GM12878 (cell line): ENCODE results near the gene HNF4A. TPM values are rescaled to one million over a fixed set of nuclear protein-coding genes. Genes with fewer than 3 reads are reported as not detected.

Experiments
- ATAC-seq: fragments of 200-7000 bp; cut with Tn5 transposase; 3 replicates; pipeline ENCODE4 v1.9.1; 2020; ENCODE audit warnings: mild to moderate bottlenecking, moderate library complexity
- BruUV-seq: library from RNA; stranded (reverse); fragments of 400-500 nt; replicated peaks from 2 replicates; lab custom pipeline; 2021; lab: Mats Ljungman, UMichigan
- CTCF ChIA-PET: fragments of 300-600 bp; sonication (Branson Sonifier 250); formaldehyde crosslinking; extraction: SDS; loops from one replicate; lab custom pipeline; 2021; ENCODE audit warnings: inconsistent platforms; lab: Yijun Ruan, JAX
- POLR2A ChIA-PET: fragments of 350-600 bp; formaldehyde crosslinking; extraction: SDS; loops from one replicate; lab custom pipeline; 2021; ENCODE audit warnings: inconsistent platforms; lab: Charles Lee
- RAD21 ChIA-PET: fragments of 300-600 bp; sonication (Branson Sonifier 250); formaldehyde crosslinking; loops from one replicate; lab custom pipeline; 2023; ENCODE audit warnings: antibody characterized with exemption; ENCODE audit not compliant: unreplicated experiment; lab: Charles Lee
- SMC1A ChIA-PET: fragments of 300-600 bp; sonication (Branson Sonifier 250); formaldehyde crosslinking; loops from one replicate; lab custom pipeline; 2023; ENCODE audit not compliant: unreplicated experiment, uncharacterized antibody; lab: Charles Lee
- DNase-seq: peaks from one replicate; pipeline ENCODE4 v3.0.0-alpha.2; 2011; ENCODE audit warnings: low read depth, low spot score
- FAIRE-seq: peaks from 3 replicates; lab custom pipeline; 2011; peaks lifted over from hg19 to GRCh38; lab: Jason Lieb, UNC
- H2AFZ ChIP-seq: 2 replicates; pipeline ENCODE4 v1.6.0; 2011; ENCODE audit warnings: low read depth, low read length, control low read depth; ENCODE audit not compliant: control insufficient read depth
- H3K27ac ChIP-seq: 2 replicates; pipeline ENCODE4 v1.5.1; 2011; ENCODE audit warnings: control low read depth; ENCODE audit not compliant: control insufficient read depth, insufficient read depth
- H3K27me3 ChIP-seq, 2 experiments: replicated peaks in 1 of 2; 2 replicates each; pipeline versions ENCODE4 v1.6.0 to v1.6.1; 2011; ENCODE audit warnings: low read length in 1 of 2; ENCODE audit not compliant: control insufficient read depth in 2 of 2, insufficient read depth in 2 of 2
- H3K36me3 ChIP-seq, 2 experiments: 2 replicates each; pipeline ENCODE4 v1.5.1; 2011; ENCODE audit warnings: low read length in 1 of 2; ENCODE audit not compliant: control insufficient read depth in 2 of 2, insufficient read depth in 2 of 2
- H3K4me1 ChIP-seq: 2 replicates; pipeline ENCODE4 v1.6.1; 2011; ENCODE audit warnings: mild to moderate bottlenecking, low read length, moderate library complexity, mixed read lengths; ENCODE audit not compliant: control insufficient read depth, insufficient read depth
- H3K4me2 ChIP-seq: 2 replicates; pipeline ENCODE4 v1.6.0; 2011; ENCODE audit warnings: control low read depth; ENCODE audit not compliant: control insufficient read depth, insufficient read depth
- H3K4me3 ChIP-seq: fragments of 200-600 bp; sonication (generic); 2 replicates; pipeline ENCODE4 v1.5.1; 2016
- H3K79me2 ChIP-seq: 2 replicates; pipeline ENCODE4 v1.6.0; 2011; ENCODE audit warnings: low read length; ENCODE audit not compliant: control insufficient read depth, insufficient read depth
- H3K9ac ChIP-seq: 2 replicates; pipeline ENCODE4 v1.8.0; 2011; ENCODE audit warnings: low read length, control low read depth, mixed read lengths; ENCODE audit not compliant: control insufficient read depth, insufficient read depth
- H3K9me3 ChIP-seq: replicated peaks from 3 replicates; pipeline ENCODE4 v1.5.1; 2011; ENCODE audit warnings: mild to moderate bottlenecking, low read length; ENCODE audit not compliant: control insufficient read depth, insufficient read depth
- H4K20me1 ChIP-seq: 2 replicates; pipeline ENCODE4 v1.6.0; 2011; ENCODE audit not compliant: control insufficient read depth, insufficient read depth
- PAX5 ChIP-seq: IDR thresholded peaks from 2 replicates; pipeline ENCODE4 v1.6.1; 2011; ENCODE audit warnings: low read depth, low read length, borderline replicate concordance
- SIN3A ChIP-seq: IDR thresholded peaks from 2 replicates; pipeline ENCODE4 v1.6.1; 2012; ENCODE audit warnings: low read depth, low read length, improper control_type of control experiment
- STAT1 ChIP-seq: fragments of 450-650 bp; conservative IDR thresholded peaks from 2 replicates; pipeline ENCODE4 v1.6.1; 2014; ENCODE audit warnings: antibody characterized with exemption, mild to moderate bottlenecking
- ZNF384 ChIP-seq: IDR thresholded peaks from 2 replicates; pipeline ENCODE4 v1.6.1; 2012; ENCODE audit warnings: low read depth, mild to moderate bottlenecking, low read length, improper control_type of control experiment, borderline replicate concordance
- WGBS: methylation state at CpG from one replicate; pipeline ENCODE4 v1.1.6; 2016; ENCODE audit warnings: low lambda C conversion rate; ENCODE audit not compliant: insufficient replicate concordance, insufficient coverage; ENCODE audit errors: missing lambda C conversion rate; 5-methylcytosine and 5-hydroxymethylcytosine counted together
- in situ Hi-C: fragments of 300-500 bp; cut with MboI; formaldehyde crosslinking; loops from 9 replicates; pipeline ENCODE4 v1.14.3; 2018; ENCODE audit warnings: mixed read lengths
- intact Hi-C: fragments of 100-400 bp; cut with micrococcal nuclease; formaldehyde crosslinking; loops from one replicate; pipeline ENCODE4 v1.14.2; 2022; ENCODE audit not compliant: unreplicated experiment
- polyA plus RNA-seq, 11 experiments: library from polyadenylated mRNA; depleted of rRNA in 4 of 11; unstranded in 6 of 11; stranded (reverse) in 5 of 11; fragments of >200 nt; fragmentation: Nextera tagmentation in 4 of 11; fragmentation: Illumina TruSeq in 1 of 11; extraction: Ambion mirVana in 4 of 11; extraction: Trizol in 1 of 11; gene quantifications; 1 replicate in 1 of 11; 2 replicates in 10 of 11; pipeline versions ENCODE4 v1.2.1 to v1.2.3, GENCODE V29; 2011 to 2016; ENCODE audit warnings: inconsistent platforms in 2 of 11, missing spikeins in 2 of 11, low read depth in 1 of 11
- total RNA-seq, 4 experiments: library from RNA; depleted of rRNA in 3 of 4; stranded (reverse); fragments of >200 nt in 3 of 4; fragmentation: Illumina TruSeq in 1 of 4; extraction: Trizol in 1 of 4; gene quantifications; 2 replicates each; pipeline versions ENCODE4 v1.2.1 to v1.2.3, GENCODE V29; 2013 to 2021
- TF ChIP-seq, protein P1 (sequence below): fragments of 450-650 bp; IDR thresholded peaks from 2 replicates; pipeline ENCODE4 v1.6.1; 2017; ENCODE audit warnings: mild to moderate bottlenecking, moderate library complexity
- TF ChIP-seq, protein P2 (sequence below): fragments of 450-650 bp; IDR thresholded peaks from 2 replicates; pipeline ENCODE4 v1.6.1; 2017; ENCODE audit warnings: mild to moderate bottlenecking, low read depth, inconsistent platforms; ENCODE audit not compliant: poor library complexity, severe bottlenecking

HNF4A gene
- total and polyA plus RNA-seq, 10 of the 15 experiments (the other 5 are each of a cell fraction or from before 2014, with no cell fraction given): 0.21 TPM; not detected in 9

DNA sequence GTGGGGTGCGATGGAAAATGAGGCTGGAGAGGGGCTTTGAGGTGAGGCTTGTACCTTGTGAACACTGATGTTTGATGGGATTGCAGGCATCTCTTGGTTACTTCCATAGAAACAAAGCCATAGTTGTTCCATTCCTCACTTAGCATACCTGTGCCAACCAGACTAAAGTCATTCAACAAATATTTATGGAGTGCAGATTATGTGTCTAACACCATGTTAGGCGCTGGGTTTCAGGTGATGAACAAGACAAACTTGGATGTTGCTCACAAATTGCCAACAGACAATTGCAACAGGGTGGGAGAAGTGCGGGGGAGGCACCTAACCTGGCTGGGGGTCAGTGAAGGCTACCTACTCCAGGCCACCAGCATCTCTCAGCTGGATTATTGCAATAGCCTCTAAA lies 121.7 kb downstream of the HNF4A start (continued):
- TF ChIP-seq, protein P1, sequence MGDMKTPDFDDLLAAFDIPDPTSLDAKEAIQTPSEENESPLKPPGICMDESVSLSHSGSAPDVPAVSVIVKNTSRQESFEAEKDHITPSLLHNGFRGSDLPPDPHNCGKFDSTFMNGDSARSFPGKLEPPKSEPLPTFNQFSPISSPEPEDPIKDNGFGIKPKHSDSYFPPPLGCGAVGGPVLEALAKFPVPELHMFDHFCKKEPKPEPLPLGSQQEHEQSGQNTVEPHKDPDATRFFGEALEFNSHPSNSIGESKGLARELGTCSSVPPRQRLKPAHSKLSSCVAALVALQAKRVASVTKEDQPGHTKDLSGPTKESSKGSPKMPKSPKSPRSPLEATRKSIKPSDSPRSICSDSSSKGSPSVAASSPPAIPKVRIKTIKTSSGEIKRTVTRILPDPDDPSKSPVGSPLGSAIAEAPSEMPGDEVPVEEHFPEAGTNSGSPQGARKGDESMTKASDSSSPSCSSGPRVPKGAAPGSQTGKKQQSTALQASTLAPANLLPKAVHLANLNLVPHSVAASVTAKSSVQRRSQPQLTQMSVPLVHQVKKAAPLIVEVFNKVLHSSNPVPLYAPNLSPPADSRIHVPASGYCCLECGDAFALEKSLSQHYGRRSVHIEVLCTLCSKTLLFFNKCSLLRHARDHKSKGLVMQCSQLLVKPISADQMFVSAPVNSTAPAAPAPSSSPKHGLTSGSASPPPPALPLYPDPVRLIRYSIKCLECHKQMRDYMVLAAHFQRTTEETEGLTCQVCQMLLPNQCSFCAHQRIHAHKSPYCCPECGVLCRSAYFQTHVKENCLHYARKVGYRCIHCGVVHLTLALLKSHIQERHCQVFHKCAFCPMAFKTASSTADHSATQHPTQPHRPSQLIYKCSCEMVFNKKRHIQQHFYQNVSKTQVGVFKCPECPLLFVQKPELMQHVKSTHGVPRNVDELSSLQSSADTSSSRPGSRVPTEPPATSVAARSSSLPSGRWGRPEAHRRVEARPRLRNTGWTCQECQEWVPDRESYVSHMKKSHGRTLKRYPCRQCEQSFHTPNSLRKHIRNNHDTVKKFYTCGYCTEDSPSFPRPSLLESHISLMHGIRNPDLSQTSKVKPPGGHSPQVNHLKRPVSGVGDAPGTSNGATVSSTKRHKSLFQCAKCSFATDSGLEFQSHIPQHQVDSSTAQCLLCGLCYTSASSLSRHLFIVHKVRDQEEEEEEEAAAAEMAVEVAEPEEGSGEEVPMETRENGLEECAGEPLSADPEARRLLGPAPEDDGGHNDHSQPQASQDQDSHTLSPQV: no peak

DNA sequence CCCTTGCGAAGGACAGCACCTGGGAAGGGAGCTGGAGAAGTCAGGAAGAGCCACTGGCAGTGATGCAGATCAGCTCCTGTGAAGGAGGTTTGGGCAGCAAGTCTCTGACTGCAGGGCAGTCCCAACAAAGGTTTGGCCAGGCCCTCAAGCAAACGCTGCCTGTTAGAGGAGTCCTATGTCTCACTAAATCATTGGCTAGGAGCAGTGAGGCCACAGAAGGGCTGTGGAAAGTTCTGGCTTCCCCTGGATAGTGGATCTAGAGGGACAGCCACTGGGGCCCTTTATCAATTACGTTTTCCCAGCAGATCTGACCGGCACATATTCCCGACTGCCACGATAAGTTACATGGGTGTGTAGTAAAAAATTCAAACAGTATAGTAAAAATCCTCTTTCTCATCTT lies 122.7 kb downstream of the HNF4A start:
- peaks cover 0 to 3% of the 10 kb centered on the region in 2 experiments; a peak in 3 of 4 replicates for H3K36me3 ChIP-seq
- ChIA-PET CTCF (interaction anchor here (1.2 kb wide), 1 partner anchor 410 kb away, joined by 3 read pairs; no protein-coding TSS in a partner anchor), RAD21 (no interaction called here), POLR2A (no interaction called here)
- H2AFZ ChIP-seq: no peak overlapping the region
- H3K9me3 ChIP-seq: no peaks in the 10 kb centered on the region
- no peak overlapping the region for H3K4me2 ChIP-seq
- intact Hi-C loops: loop anchor here (5.0 kb wide), 2 partner anchors 109 to 134 kb away; no protein-coding TSS in a partner anchor
- WGBS: 91% methylated on average over 6 of the region's 6 CpGs
- FAIRE-seq: no peak
- no peaks in the 10 kb centered on the region; the same call in 1 of the 2 replicates for H3K4me1 ChIP-seq
- H3K27me3 ChIP-seq: no peaks in the 10 kb centered on the region
- TF ChIP-seq, protein P2, sequence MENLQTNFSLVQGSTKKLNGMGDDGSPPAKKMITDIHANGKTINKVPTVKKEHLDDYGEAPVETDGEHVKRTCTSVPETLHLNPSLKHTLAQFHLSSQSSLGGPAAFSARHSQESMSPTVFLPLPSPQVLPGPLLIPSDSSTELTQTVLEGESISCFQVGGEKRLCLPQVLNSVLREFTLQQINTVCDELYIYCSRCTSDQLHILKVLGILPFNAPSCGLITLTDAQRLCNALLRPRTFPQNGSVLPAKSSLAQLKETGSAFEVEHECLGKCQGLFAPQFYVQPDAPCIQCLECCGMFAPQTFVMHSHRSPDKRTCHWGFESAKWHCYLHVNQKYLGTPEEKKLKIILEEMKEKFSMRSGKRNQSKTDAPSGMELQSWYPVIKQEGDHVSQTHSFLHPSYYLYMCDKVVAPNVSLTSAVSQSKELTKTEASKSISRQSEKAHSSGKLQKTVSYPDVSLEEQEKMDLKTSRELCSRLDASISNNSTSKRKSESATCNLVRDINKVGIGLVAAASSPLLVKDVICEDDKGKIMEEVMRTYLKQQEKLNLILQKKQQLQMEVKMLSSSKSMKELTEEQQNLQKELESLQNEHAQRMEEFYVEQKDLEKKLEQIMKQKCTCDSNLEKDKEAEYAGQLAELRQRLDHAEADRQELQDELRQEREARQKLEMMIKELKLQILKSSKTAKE: no peak
- TF ChIP-seq STAT1 (no peak), SIN3A (no peak), ZNF384 (no peak), PAX5 (no peak)
- TF ChIP-seq, all 136 proteins: peak for 0
- SMC1A ChIA-PET: no interaction called here
- Histone ChIP-seq H3K79me2 (peaks cover 15% of the 10 kb centered on the region), H3K27ac (no peak overlapping the region), H3K4me3 (no peak overlapping the region), H4K20me1 (no peaks in the 10 kb centered on the region), H3K9ac (no peak overlapping the region)
- in situ Hi-C loops: no loop called here
- ATAC-seq (no peak), DNase-seq (no peak)
- no TSS peak for BruUV-seq
